H4 (cell line): Measurements from ENCODE around the gene CNTN4. TPM values are rescaled to one million over a fixed set of nuclear protein-coding genes. Genes with fewer than 3 reads are reported as not detected.
A peak's percentile ranks its signal among the peaks of the same experiment; 100 is the strongest.
"Not testable (repeated sequence)": the region's sequence is repeated elsewhere in the genome, so short reads cannot be mapped to it uniquely, and the experiment has no call there.

Source experiments
- DNase-seq: peaks from one replicate; pipeline ENCODE4 v3.0.0-alpha.2; 2015; ENCODE audit warnings: low spot score
- total RNA-seq: library from RNA; depleted of rRNA; stranded (reverse); fragments of >200 nt; shearing (Covaris generic); gene quantifications from 2 replicates; pipeline ENCODE4 v1.2.3, GENCODE V29; 2014

The CNTN4 gene
- total RNA-seq, 1 experiment from 2014 or later = 2.3 TPM

GRCh38 chr3:2784627-2785026 is 686.0 kb downstream of the CNTN4 start:
- no peak for DNase-seq

- no peak for DNase-seq
Observed at GRCh38 chr3:2790266-2790815, 691.7 kb downstream of the CNTN4 start.

GRCh38 chr3:2792432-2792831 is 693.8 kb downstream of the CNTN4 start:
- no peak for DNase-seq

- no peak for DNase-seq
Observed at GRCh38 chr3:2793987-2794386, 695.3 kb downstream of the CNTN4 start.

- DNase-seq = no peak
Observed at GRCh38 chr3:2802429-2802828, 703.8 kb downstream of the CNTN4 start.

- no peak for DNase-seq
Observed at GRCh38 chr3:2807514-2807913, 708.8 kb downstream of the CNTN4 start.

DNA sequence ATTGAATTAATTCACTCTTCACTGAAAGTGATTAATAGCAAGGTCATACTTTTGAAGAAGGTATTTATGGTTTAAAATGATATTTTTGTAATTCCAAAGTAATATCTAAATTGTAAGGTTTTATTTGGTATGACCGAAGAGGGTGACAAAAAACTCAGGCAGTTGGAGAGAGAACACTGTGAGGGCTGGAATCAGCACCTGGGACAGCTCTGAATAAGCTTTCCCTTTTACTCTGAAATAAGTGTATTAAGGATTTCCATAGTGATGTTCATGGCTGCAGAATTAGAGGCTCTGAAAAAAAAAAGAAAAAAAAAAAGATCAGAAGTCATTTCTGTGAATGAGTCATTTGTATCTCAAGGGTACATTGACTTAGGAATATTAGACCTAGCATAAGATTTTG is 712.1 kb downstream of the CNTN4 start:
- peak; percentile 10 for DNase-seq

- no peak for DNase-seq
Observed at GRCh38 chr3:2819571-2819970, 720.9 kb downstream of the CNTN4 start.

DNA sequence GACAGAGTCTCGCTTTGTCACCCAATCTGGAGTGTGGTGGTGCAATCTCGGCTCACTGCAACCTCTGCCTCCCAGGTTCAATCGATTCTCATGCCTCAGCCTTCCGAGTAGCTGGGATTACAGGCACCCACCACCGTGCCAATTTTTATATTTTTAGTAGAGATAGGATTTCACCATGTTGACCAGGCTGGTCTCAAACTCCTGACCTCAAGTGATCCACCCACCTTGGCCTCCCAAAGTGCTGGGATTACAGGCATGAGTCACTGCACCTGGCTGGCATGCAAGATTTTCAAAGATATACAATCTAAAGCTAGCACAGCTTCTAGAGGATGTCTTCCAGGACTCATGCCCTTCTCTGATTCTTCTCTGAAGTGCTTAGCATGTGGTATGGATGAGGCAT is 722.3 kb downstream of the CNTN4 start:
- DNase-seq = not testable (repeated sequence)

DNA sequence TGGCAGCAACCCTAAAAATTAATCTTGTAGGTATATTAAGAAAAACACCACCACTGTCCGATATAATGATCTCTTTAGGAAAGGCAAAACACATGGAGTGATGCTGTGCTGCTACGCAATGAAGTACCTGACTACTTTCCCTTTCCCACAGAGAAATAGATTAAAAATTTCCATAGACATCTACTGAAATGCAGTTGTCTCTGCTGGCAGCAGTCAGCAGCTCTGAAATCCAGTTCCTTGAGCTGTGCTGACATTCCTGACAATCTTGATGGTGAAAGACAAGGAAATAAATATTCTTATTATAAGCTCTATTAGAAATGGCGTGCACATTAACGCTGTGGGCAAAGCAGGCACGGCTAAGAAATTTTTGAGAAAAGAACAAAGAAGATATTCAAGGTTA is 723.9 kb downstream of the CNTN4 start:
- DNase-seq = no peak

DNA sequence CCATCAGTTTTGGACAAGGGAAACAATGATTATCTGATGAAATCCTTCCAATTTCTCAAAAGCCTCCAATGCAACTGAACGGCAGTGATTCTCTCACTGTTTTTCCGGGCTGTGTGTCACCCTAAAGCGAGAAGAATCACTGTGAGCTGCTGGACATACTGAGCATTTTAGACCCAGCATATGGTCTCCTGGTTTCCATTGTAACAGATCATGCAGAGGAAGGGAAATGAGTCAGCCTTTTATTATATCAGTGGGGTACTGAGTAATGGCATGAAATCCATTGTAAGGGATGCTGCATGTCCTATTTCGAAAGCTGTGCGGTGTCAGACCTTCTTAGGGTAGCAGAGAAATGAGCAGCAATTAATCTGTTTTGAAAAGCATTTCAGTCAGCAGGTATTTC is 724.4 kb downstream of the CNTN4 start:
- peak; percentile 31 for DNase-seq

DNA sequence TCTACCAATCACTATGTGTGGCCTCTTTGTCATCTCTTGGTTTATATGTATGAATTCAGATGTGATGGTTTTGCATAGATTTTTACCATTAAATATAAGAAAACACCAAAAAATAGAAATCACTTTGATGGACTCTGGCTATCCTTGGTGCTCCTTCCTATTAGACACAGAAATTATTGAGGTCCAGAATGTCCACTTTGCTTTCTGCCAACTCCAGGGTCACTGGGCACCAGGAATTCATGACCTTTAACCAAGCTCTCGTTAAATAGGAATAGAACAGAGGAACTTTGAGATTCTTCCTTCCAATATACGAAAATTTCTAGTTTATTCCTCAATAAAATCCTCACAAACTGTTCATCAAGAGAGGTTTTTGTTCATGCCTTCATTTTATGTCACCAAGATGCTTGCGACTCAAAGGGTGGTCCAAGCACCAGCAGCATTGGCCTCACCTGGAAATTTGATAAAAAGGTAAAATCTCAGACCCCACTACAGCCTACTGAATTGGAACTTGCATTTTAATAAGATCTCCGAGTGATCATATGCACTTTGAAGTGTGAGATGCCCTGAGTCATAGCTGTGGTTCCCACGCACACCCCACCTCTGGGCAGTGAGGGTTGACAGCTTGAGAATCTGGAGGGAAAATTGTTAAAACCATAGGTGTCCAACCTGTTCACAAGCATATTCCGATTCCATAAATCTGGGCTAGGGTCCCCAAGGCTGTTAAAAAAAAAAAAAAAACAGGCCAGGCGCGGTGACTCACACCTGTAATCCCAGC is 725.0 kb downstream of the CNTN4 start:
- no peak for DNase-seq

DNA sequence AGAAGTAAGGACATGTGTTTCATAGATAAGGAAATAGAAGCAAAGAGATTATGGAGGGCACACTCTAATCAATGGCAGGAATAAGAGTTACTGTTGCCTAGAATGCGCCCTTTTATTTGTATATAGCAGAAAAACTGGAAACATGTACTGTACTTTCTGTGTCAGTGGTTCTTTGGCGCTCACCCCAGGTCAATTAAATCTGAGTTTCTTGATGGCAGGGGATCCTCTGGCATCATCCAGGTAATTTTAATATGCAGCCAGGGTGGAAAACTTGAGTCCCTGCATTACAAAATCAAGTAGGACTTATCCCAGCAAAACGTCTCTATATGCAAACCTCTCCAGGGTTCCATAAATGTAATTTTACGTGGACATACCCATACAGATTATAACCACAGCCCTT is 727.4 kb downstream of the CNTN4 start:
- DNase-seq = no peak

DNA sequence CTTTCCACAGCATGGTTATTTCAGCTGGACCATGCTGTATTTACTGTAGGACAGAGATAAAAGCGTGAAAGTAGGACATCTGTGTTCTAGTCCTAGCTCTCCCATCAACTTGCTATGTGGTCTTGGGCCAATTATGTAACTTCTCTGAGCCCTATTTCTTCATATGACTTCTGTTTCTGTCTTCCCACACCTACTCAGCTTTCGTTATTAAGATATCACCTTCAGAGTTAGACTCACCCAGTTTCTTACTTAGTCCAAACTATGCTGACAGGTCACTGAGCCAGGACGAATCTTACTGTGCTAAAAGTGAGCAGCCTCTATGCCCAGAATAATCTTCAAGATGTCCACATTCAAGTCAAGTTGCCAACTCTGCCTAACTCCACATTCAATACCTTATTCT is 727.8 kb downstream of the CNTN4 start:
- DNase-seq = no peak

- DNase-seq = no peak
Observed at GRCh38 chr3:2837239-2837638, 738.6 kb downstream of the CNTN4 start.

DNA sequence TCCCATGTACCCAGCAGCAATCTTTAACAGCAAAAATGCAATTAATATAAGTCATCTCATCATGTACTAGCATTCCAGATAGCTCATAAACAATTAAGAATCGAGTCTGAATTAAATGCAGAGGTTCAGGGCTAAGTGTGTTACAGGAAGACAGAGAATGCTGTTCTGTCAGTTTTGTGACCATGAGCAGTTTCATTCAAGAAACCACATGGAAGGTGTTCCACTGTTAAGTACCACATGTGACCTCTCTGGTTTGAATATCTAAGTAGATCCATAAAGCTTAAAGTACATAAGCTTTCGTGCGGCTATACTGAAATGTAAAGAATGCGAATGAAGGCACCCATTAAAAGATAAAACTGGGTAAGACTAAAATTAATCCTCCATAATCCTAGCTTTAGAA is 739.2 kb downstream of the CNTN4 start:
- DNase-seq = no peak

DNA sequence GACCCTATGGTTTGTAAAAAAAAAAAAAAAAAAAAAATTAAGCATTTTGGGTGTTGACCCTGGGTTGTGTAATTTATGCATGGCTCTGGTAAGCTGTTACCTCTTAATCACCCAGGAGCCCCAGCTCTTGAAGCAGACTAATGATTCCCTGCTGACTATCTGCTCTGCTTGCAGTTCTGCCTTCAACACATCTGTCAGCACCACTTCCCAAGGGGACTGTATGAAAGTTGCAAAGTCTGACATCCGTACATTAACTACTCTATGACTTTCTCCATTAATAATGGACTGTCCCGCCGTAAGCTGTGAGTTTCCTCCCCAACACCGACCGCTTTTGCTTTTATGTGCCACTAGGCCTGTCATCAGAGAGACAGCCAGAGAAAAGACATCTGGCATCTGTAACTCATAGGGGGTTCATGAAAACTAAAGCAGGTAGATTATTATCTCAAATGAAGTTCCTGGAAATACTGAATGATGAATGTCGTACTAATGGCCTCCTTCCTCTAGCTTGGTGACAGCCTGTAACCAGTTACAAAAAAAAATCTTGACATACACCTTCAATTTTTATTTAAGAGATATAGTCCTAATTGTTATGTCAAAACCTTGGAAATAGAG is 740.0 kb downstream of the CNTN4 start:
- no peak for DNase-seq

DNA sequence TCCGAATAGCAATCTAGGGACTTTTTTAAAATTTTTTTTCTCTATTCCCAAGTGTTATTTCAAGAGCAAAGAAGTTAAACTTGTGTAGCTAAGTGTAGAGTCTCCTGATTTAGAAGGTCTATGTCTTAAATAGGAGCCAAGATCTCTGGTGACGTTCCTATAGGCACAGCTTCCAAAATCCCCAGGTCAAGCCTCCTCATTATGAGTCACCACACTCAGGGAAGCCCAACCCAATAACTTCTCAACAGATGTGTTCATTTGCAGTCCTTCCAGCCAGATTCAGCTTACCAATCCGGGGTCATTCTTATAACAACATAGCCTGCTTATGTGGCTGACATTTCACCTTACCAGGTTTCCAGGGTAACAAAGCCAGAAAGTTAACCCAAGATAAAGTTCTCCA is 741.2 kb downstream of the CNTN4 start:
- DNase-seq = peak; percentile 38

DNA sequence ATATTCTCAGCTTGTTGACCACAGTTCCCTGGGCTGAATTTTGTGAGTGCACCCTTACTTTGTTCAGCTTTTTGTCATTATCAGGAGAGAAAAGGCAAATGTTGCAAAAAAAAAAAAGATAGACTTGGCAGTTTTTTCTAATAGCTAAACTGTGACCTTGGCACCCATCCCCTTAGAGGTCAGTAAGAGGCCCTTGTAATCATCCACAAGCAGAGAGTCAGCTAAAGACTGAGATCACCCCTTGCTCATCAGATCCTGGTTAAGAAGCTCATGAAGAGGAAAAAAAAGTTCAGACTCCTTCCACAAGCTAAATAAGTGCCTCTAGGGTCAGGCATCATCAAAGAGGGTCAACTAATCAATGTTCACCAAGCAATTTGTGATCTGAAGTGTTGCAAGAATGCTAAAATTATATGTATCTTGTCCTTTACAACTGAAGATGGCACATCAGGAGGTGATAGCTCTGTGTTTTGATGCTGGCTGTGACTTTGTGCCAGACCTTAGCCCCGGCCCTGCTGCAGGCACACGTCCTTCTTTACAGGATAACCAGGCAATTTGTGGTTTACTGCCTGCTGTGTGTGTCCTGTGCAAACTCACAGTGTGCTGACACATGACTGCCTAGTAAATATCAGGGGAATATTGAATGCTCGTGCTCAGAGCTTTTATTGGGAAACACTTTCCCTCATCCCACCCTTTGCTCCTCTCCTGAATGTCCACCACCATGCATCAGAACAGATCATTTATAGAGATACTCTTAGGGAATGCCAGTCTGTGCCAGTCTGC is 748.6 kb downstream of the CNTN4 start:
- no peak for DNase-seq

GRCh38 chr3:2849092-2849491 is 750.4 kb downstream of the CNTN4 start:
- DNase-seq = no peak

DNA sequence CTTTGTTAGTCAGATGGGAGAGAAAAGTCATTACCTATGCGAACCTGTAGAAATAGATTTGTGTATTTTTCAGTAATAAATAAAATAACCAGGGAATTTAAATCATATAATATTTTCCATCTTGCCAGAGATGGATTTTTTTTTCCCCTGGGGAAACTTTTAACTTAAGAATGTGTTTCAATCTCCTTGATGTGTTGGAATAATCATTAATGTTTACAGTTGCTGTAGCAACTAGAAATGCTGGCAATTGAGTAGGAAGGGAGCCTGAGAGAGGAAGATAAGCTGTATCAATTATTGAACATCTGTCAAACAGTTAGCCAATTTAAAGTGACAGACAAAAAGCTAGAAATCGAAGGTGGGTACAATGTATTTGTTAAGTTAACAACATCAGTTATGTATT is 752.0 kb downstream of the CNTN4 start:
- DNase-seq = no peak

DNA sequence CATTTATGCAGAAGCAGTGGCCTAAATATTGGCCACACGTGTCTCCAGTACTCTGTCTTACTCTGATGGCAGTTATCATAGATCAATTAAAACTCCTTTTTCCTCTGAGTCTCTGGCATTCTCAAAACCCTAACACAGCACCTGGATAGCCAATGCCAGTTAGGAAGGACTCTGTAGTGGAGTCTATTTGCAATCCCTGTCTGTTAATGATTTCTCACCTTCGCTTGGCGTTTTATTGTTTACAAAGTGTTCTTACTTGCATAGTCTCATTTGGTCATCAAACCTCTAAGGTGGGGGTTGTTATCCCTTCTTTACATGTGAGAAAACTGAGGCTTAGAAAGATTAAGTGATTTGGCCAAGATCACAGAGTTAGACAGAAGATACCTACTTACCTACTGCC is 752.7 kb downstream of the CNTN4 start:
- no peak for DNase-seq

GRCh38 chr3:2851835-2852234 is 753.2 kb downstream of the CNTN4 start:
- no peak for DNase-seq
